GM18861 (cell line): Measurements from ENCODE around the gene FKBP7.
A peak's percentile ranks its signal among the peaks of the same experiment; 100 is the strongest.
"Not testable (repeated sequence)": the region's sequence is repeated elsewhere in the genome, so short reads cannot be mapped to it uniquely, and the experiment has no call there.

Source experiments
- ATAC-seq: cut with Tn5 transposase; IDR thresholded peaks from one replicate; pipeline ENCODE4 v1.9.1; 2021; ENCODE audit not compliant: unreplicated experiment

The FKBP7 gene

DNA sequence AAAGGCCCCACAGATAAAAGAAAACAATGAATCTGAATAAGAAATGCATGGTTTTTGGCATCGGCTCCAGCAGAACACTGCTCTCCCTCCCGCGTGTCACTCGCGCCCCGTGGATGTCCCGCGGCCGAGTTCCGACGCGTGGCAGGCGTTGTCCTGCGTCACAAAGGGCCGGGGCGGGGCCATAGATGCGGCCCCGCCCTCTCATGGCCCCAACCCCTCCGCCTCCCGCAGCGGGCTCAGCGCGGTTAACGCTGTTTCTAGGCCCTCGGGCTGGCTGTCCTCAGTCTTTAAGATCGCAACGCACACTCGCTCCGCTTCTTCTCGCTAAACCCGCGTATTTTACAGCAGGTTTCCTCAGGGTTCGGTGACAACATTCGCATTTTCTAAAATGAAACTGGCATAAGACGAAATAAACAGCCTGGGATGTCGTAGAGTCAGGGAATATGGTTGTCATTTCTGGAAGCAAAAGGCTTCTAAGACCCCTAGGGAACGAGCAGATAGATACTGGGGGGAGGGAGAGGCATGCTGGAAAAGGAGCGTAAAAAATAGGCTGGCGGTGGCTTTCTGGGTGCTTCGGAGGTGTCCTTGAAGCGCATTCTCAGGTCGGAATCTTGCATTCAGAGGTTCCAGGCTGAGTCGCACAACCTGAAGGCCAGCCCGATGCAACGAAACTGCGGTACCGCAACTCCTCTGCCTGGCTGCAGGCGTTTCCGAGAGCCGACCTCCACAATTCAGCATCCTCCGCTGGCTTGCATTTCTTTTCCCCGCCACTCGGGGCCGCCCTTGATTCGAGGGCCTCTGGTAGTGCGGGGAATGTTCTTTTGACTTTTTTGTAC, at the start of gene FKBP7:
Gene FKBP7 (minus strand): TSS at position 162 of the 836 bp plus-strand sequence. CDS start 101 bp downstream, at position 61.
- ATAC-seq: no peak

GRCh38 chr2:178527592-178527991, 49.2 kb upstream of the FKBP7 start:
- no peak for ATAC-seq

- no peak for ATAC-seq
Measured at GRCh38 chr2:178526256-178526655, 47.9 kb upstream of the FKBP7 start.

GRCh38 chr2:178525460-178525859, 47.1 kb upstream of the FKBP7 start:
- not testable (repeated sequence) for ATAC-seq

DNA sequence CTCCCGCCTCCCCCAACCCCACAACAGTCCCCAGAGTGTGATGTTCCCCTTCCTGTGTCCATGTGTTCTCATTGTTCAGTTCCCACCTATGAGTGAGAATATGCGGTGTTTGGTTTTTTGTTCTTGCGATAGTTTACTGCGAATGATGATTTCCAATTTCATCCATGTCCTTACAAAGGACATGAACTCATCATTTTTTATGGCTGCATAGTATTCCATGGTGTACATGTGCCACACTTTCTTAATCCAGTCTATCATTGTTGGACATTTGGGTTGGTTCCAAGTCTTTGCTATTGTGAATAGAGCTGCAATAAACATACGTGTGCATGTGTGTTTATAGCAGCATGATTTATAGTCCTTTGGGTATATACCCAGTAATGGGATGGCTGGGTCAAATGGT, 46.6 kb upstream of the FKBP7 start:
- not testable (repeated sequence) for ATAC-seq

GRCh38 chr2:178523596-178524134, 45.3 kb upstream of the FKBP7 start:
- no peak for ATAC-seq

GRCh38 chr2:178522950-178523595, 44.7 kb upstream of the FKBP7 start:
- ATAC-seq: peak; percentile 82

GRCh38 chr2:178521304-178522150, 43.1 kb upstream of the FKBP7 start:
- ATAC-seq: no peak

GRCh38 chr2:178517496-178517895, 39.1 kb upstream of the FKBP7 start:
- no peak for ATAC-seq

DNA sequence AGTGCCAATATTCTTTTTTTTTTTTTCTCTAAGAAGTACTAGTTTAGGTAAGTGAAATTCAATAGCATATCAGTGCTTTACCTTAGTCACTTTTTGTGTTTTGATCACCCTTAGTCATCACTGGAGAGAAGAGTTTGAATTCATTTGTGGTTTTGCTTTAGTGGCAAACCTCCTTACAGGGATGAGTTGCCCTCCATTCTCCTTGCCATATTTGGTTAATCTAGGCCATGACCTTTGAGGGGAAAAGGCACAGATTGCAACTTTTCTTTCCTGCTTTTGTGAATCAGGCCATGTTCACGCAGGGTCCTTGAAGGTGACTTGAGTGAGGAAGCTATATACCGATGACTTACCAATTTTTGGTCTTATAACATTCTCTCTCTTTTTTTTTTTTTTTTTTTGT, 36.3 kb upstream of the FKBP7 start:
- peak; percentile 75 for ATAC-seq

DNA sequence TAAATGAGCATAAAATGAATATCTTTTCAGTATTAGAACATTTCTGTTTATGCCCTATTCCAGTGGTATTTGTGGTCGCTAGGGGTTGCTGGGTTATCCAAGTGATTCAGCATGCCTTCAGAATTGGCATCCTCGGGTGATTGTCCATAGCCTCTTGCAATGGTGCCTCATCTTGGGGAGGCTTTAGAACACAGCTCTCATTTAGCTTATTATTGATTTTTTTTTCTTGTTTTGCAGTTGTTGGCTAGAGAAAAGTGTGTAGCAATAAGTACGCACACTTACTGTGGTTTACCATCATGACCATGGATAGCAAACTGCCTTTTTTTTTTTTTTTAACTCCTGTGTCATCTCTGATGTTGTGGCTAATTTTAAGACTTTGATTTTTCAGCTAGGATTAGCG, 35.5 kb upstream of the FKBP7 start:
- ATAC-seq: no peak

DNA sequence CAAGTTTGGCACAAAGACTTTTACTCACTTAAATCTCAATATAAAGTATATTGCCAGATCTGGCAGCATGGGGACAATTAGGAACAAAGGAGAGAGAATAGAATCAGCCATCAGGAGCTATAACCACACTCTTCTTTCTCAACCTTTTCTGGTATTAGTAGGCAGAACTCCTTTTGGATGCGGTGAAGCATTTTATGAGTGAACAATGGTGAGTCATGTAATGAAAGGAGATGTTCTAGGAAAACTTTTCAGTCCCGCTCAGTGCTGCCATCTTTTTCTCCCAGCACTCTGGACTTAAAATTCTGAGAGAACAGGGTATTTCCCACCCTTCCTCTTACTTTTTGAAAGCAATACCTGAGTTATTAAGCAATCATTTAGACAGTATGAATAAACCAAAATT, 34.1 kb upstream of the FKBP7 start:
- no peak for ATAC-seq

DNA sequence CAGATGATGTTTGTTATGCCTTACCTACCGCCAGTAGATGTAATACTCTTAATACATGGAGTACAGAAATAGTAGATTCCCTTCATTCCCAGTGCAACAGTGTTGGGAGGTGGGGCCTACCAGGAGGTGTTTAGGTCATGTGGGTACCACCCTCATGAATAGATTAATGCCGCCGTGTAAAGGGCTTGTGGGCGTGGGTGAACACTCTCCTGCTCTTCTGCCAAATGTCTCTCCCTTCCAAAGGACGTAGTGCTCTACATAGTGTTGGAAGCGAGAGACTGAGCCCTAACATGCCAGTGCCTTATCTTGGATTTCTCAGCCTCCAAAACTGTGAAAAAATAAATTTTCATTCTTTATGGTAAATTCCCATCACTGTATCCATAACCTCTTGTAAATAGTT, 32.0 kb upstream of the FKBP7 start:
- ATAC-seq: no peak

GRCh38 chr2:178508646-178509045, 30.2 kb upstream of the FKBP7 start:
- no peak for ATAC-seq

- ATAC-seq: no peak
Measured at GRCh38 chr2:178506949-178507348, 28.5 kb upstream of the FKBP7 start.

DNA sequence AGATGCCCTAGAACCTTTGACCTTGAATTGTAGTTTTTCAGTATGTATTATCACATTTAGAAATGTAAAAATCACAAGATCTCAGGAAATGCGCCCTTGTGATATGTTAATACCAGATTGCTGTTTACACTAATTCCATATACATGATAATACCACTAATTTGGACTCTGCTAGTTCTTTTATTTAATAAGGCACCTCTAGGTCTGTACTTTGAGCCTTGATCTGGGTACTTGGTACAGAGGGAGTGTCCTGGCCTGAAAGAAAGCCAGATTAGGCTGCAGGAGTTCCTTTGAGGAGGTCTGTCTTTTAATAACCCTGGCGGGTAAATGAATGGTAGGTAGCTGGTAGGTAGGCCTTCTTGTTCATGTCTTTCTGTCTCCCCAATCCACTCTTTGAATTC, 28.1 kb upstream of the FKBP7 start:
- ATAC-seq: no peak

- ATAC-seq: no peak
Measured at GRCh38 chr2:178506101-178506500, 27.7 kb upstream of the FKBP7 start.

- ATAC-seq: no peak
Measured at GRCh38 chr2:178502751-178503150, 24.4 kb upstream of the FKBP7 start.

DNA sequence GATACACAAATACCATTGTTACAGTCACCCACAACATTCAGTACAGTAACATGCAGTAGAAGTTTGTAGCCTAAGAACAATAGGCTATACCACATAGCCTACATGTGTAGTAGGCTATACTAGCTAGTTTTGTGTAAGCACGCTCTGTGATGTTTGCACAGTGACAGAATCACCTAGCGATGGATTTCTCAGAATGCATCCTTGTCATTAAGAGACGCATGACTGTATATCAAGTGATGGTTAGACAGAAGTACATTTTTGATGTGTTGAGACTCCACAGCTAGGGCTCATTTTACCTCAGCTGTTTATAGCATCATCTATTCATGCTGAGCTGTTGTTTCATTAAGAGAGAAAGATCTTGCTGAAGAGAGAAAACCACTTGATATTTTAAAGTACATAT, 21.2 kb upstream of the FKBP7 start:
- no peak for ATAC-seq

DNA sequence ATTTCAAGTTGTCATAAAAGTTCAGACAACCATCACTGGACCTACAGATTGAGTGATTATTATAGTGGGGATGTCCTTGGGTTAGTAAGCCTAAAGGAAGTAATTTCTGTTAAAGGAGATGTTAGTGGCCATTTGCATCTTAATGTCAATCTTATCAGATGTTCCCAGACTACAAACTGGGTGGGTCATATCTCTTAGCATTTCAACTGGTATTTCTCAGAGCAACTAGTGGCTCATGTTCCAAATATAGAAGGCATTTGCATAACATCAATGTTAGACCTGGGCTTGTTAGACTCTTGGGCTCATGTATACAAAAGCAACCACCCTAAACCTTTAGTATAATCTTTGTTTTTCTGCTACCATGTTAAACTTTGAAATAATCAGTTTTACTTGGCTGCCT, 19.7 kb upstream of the FKBP7 start:
- ATAC-seq: peak; percentile 62

GRCh38 chr2:178496049-178496448, 17.6 kb upstream of the FKBP7 start:
- ATAC-seq: no peak
